ENCODE data around the gene EFEMP1.
"Not testable (repeated sequence)": the region's sequence is repeated elsewhere in the genome, so short reads cannot be mapped to it uniquely, and the experiment has no call there.

DNA sequence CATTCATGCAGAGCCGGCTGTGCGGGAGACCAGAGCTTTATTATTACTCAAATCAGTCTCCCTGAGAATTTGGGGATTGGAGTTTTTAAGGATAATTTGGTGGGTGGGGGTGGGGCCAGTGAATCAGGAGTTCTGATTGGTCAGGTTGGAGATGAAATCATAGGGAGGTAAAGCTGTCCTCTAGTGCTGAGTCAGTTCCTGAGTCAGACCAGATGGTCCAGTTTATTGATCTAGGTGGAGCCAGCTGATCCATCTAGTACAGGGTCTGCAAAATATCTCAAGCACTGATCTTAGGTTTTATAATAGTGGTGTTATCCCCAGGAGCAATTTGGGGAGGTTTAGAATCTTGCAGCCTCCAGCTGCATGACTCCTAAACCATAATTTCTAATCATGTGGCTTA, 96.2 kb downstream of the EFEMP1 start:
- not testable (repeated sequence) for TF ChIP-seq EZH2 (IDR thresholded peaks at IDR 0.05); POLR2AphosphoS5 (IDR thresholded peaks at IDR 0.05; ENCODE audit: borderline replicate concordance, low read depth, low read length); FOXP2 (optimal IDR thresholded peaks at IDR 0.05; ENCODE audit: control extremely low read depth, extremely low read length, insufficient read depth)
